NCI-H2196 treated with DMSO at 0.1 percent for 48 hours (cell line): ENCODE measurements around the gene PANX1.
A peak's percentile ranks its signal among the peaks of the same experiment; 100 is the strongest.

Experiments used
- DNase-seq: peaks from one replicate; lab custom pipeline; 2025; ENCODE audit not compliant: unreplicated experiment; lab: John Stamatoyannopoulos, UW

Gene PANX1

GRCh38 chr11:94128291-94128745 lies 323 bp upstream of the PANX1 start:
- DNase-seq = no peak

GRCh38 chr11:94129512-94130297 lies 1.1 kb downstream of the PANX1 start:
- DNase-seq = no peak

GRCh38 chr11:94130298-94131046 lies 1.8 kb downstream of the PANX1 start:
- no peak for DNase-seq

GRCh38 chr11:94131047-94131717 lies 2.5 kb downstream of the PANX1 start:
- peak; percentile 8 for DNase-seq

GRCh38 chr11:94131718-94132115 lies 3.1 kb downstream of the PANX1 start:
- no peak for DNase-seq

- DNase-seq = no peak
Observed at GRCh38 chr11:94132152-94132558, 3.5 kb downstream of the PANX1 start.

GRCh38 chr11:94132823-94133408 lies 4.3 kb downstream of the PANX1 start:
- DNase-seq = no peak

- no peak for DNase-seq
Observed at GRCh38 chr11:94133752-94134151, 5.1 kb downstream of the PANX1 start.

GRCh38 chr11:94134651-94135512 lies 6.2 kb downstream of the PANX1 start:
- no peak for DNase-seq

GRCh38 chr11:94139416-94139815 lies 10.8 kb downstream of the PANX1 start:
- DNase-seq = no peak

- no peak for DNase-seq
Observed at GRCh38 chr11:94140154-94140655, 11.6 kb downstream of the PANX1 start.

- DNase-seq = no peak
Observed at GRCh38 chr11:94141511-94142307, 13.1 kb downstream of the PANX1 start.

- no peak for DNase-seq
Observed at GRCh38 chr11:94142308-94143281, 14.0 kb downstream of the PANX1 start.

- DNase-seq = no peak
Observed at GRCh38 chr11:94144216-94144615, 15.6 kb downstream of the PANX1 start.

GRCh38 chr11:94144664-94145063 lies 16.0 kb downstream of the PANX1 start:
- DNase-seq = no peak

GRCh38 chr11:94145431-94145830 lies 16.8 kb downstream of the PANX1 start:
- no peak for DNase-seq

- DNase-seq = no peak
Observed at GRCh38 chr11:94145916-94146315, 17.3 kb downstream of the PANX1 start.

- no peak for DNase-seq
Observed at GRCh38 chr11:94147433-94147845, 18.8 kb downstream of the PANX1 start.
